HepG2 (cell line): Measurements from ENCODE around the gene TMEM45A. TPM values are rescaled to one million over a fixed set of nuclear protein-coding genes. Genes with fewer than 3 reads are reported as not detected.
A peak's percentile ranks its signal among the peaks of the same experiment; 100 is the strongest.

ENCODE experiments used
- AGO1 ChIP-seq: fragments of 200-400 bp; formaldehyde crosslinking; IDR thresholded peaks from 2 replicates; pipeline ENCODE4 v1.6.1; 2017; ENCODE audit warnings: mild to moderate bottlenecking, low read depth, low read length, moderate library complexity; ENCODE audit not compliant: poor library complexity, severe bottlenecking
- ARID3A ChIP-seq: IDR thresholded peaks from 2 replicates; pipeline ENCODE4 v1.6.1; 2012; ENCODE audit warnings: low read depth, low read length, improper control_type of control experiment
- ARID5B ChIP-seq: IDR thresholded peaks from 2 replicates; pipeline ENCODE4 v1.4.0; 2020; ENCODE audit warnings: mild to moderate bottlenecking, missing genetic modification reagents
- EHMT2 ChIP-seq: fragments of 200-600 bp; sonication (generic); IDR thresholded peaks from 2 replicates; pipeline ENCODE4 v1.7.0; 2017; ENCODE audit warnings: antibody characterized with exemption, low read depth, low read length, borderline replicate concordance
- KDM3A ChIP-seq: IDR thresholded peaks from 2 replicates; pipeline ENCODE4 v1.6.1; 2018; ENCODE audit warnings: low read depth, missing compliant biosample characterization
- MTF1 ChIP-seq: sonication (generic); formaldehyde crosslinking; IDR thresholded peaks from 2 replicates; pipeline ENCODE4 v1.5.0; 2020; ENCODE audit warnings: missing genetic modification reagents
- PATZ1 ChIP-seq: sonication (generic); formaldehyde crosslinking; IDR thresholded peaks from 2 replicates; pipeline ENCODE4 v1.4.0; 2020; ENCODE audit warnings: missing genetic modification reagents
- PAXIP1 ChIP-seq: sonication (generic); formaldehyde crosslinking; conservative IDR thresholded peaks from 2 replicates; pipeline ENCODE4 v1.4.0; 2020; ENCODE audit warnings: mild to moderate bottlenecking, missing genetic modification reagents, moderate library complexity
- RARA ChIP-seq: IDR thresholded peaks from 2 replicates; pipeline ENCODE4 v1.6.1; 2016; ENCODE audit warnings: missing genetic modification reagents, missing compliant biosample characterization
- RXRB ChIP-seq: IDR thresholded peaks from 2 replicates; pipeline ENCODE4 v1.6.1; 2016; ENCODE audit warnings: borderline replicate concordance, missing genetic modification reagents, missing compliant biosample characterization
- SIX1 ChIP-seq: sonication (generic); formaldehyde crosslinking; IDR thresholded peaks from 2 replicates; pipeline ENCODE4 v1.4.0; 2020; ENCODE audit warnings: missing genetic modification reagents, borderline replicate concordance
- SIX4 ChIP-seq: sonication (generic); formaldehyde crosslinking; IDR thresholded peaks from 2 replicates; pipeline ENCODE4 v1.4.0; 2020; ENCODE audit warnings: missing genetic modification reagents
- TBX3 ChIP-seq: fragments of 450-650 bp; IDR thresholded peaks from 2 replicates; pipeline ENCODE4 v1.6.1; 2017; ENCODE audit warnings: antibody characterized with exemption, mild to moderate bottlenecking, inconsistent platforms, borderline replicate concordance
- TFDP1 ChIP-seq: IDR thresholded peaks from 2 replicates; pipeline ENCODE4 v1.6.1; 2016; ENCODE audit warnings: missing compliant biosample characterization, missing genetic modification reagents, borderline replicate concordance
- ZNF3 ChIP-seq: IDR thresholded peaks from 2 replicates; pipeline ENCODE4 v1.7.0; 2017; ENCODE audit warnings: inconsistent platforms
- ZNF788 ChIP-seq: sonication (generic); formaldehyde crosslinking; IDR thresholded peaks from 2 replicates; pipeline ENCODE4 v1.5.0; 2020; ENCODE audit warnings: mild to moderate bottlenecking, missing genetic modification reagents, borderline replicate concordance
- polyA plus RNA-seq, 8 experiments: library from polyadenylated mRNA; depleted of rRNA in 3 of 8; stranded (reverse) in 7 of 8; unstranded in 1 of 8; fragments of >200 nt; fragmentation: Illumina TruSeq in 4 of 8; extraction: Trizol in 4 of 8; gene quantifications; 2 replicates each; pipeline versions ENCODE4 v1.2.1 to v1.2.3, GENCODE V29; 2011 to 2016; ENCODE audit warnings: low read depth in 4 of 8, missing spikeins in 1 of 8, mixed read lengths in 1 of 8; ENCODE audit not compliant: insufficient read depth in 1 of 8
- total RNA-seq, 5 experiments: library from RNA; depleted of rRNA; stranded (reverse); fragments of >200 nt; fragmentation: Illumina TruSeq; extraction: Trizol; gene quantifications; 2 replicates each; pipeline ENCODE4 v1.2.3, GENCODE V29; 2016; ENCODE audit warnings: low read depth in 1 of 5

The TMEM45A gene
- total and polyA plus RNA-seq, 2 of the 13 experiments (the other 11 are each of a cell fraction or from before 2014, with no cell fraction given), result 14.8 to 38.5 TPM

GRCh38 chr3:100613721-100614390 lies 121.4 kb downstream of the TMEM45A start (continued):
- TF ChIP-seq EHMT2 (peak; percentile 80; the same call in 1 of the 2 replicates), TBX3 (no peak), PATZ1 (CRISPR knock-in tag) (0 out of 2 replicates have a peak, but pooled peaks have one; percentile 10), TFDP1 (no peak), RXRB (CRISPR knock-in tag) (peak; percentile 16; the same call in 1 of the 2 replicates), KDM3A (CRISPR knock-in tag) (no peak), SIX1 (CRISPR knock-in tag) (peak; percentile 88), MTF1 (CRISPR knock-in tag) (no peak), ARID3A (peak; percentile 92), SIX4 (CRISPR knock-in tag) (peak; percentile 96), PAXIP1 (CRISPR knock-in tag) (peak; percentile 91), RARA (CRISPR knock-in tag) (peak; percentile 62; the same call in 1 of the 2 replicates), AGO1 (no peak), ZNF3 (CRISPR knock-in tag) (no peak), ZNF788 (CRISPR knock-in tag) (no peak), ARID5B (CRISPR knock-in tag) (peak; percentile 44; the same call in 1 of the 2 replicates)
